ENCODE results near the gene TYRP1. TPM values are rescaled to one million over a fixed set of nuclear protein-coding genes. Genes with fewer than 3 reads are reported as not detected.

The TYRP1 gene
- total and polyA plus RNA-seq, 11 donors, result 12.7 to 122 (median 71.3) TPM

GRCh38 chr9:12703996-12704395 lies 10.8 kb downstream of the TYRP1 start:
- no peaks in the 10 kb centered on the region for H3K9me3 ChIP-seq
- TF ChIP-seq CTCF (IDR thresholded peaks at IDR 0.05), result no peak
- TF ChIP-seq POLR2A (IDR thresholded peaks at IDR 0.05), result no peak
- H3K4me3 ChIP-seq, result no peak overlapping the region
- no peak overlapping the region for H3K27ac ChIP-seq
- ATAC-seq (no peak), DNase-seq (no peak)
- H3K4me1 ChIP-seq, result peaks cover 0 to 9% (median 0%) of the 10 kb centered on the region in 12 donors
- peaks cover 0 to 43% (median 6%) of the 10 kb centered on the region in 9 donors for H3K36me3 ChIP-seq
- 7 to 25% (median 18%) methylated on average over 1 of the region's 1 CpG for WGBS, 4 donors
- H3K27me3 ChIP-seq, result no peaks in the 10 kb centered on the region
- intact Hi-C loops (cut with DNase I), result no loop called here

GRCh38 chr9:12705738-12706391 lies 12.7 kb downstream of the TYRP1 start:
- Histone ChIP-seq H3K4me1 (peaks cover 0 to 9% (median 0%) of the 10 kb centered on the region in 12 donors), H3K9me3 (no peaks in the 10 kb centered on the region), H3K27ac (no peak overlapping the region), H3K27me3 (no peaks in the 10 kb centered on the region), H3K4me3 (no peak overlapping the region), H3K36me3 (peaks cover 0 to 44% (median 6%) of the 10 kb centered on the region in 9 donors)
- WGBS, 4 donors, result 51 to 74% (median 57%) methylated on average over 1 of the region's 1 CpG
- no peak for TF ChIP-seq CTCF (IDR thresholded peaks at IDR 0.05)
- no peak for TF ChIP-seq POLR2A (IDR thresholded peaks at IDR 0.05)
- no peak for DNase-seq
- intact Hi-C loops (cut with DNase I), result no loop called here
- ATAC-seq, result no peak

- no peak for TF ChIP-seq CTCF (IDR thresholded peaks at IDR 0.05)
- no peak for TF ChIP-seq POLR2A (IDR thresholded peaks at IDR 0.05)
- Histone ChIP-seq H3K9me3 (no peaks in the 10 kb centered on the region), H3K36me3 (peaks cover 0 to 36% (median 0%) of the 10 kb centered on the region in 9 donors), H3K4me1 (peaks cover 0 to 5% (median 0%) of the 10 kb centered on the region in 12 donors), H3K4me3 (no peak overlapping the region), H3K27me3 (no peaks in the 10 kb centered on the region), H3K27ac (no peak overlapping the region)
- WGBS, 4 donors, result 87 to 90% (median 88%) methylated on average over 5 of the region's 5 CpGs
- DNase-seq, result no peak
- intact Hi-C loops (cut with DNase I), result no loop called here
- ATAC-seq, result no peak
Measured at GRCh38 chr9:12708562-12709298, 15.5 kb downstream of the TYRP1 start.

GRCh38 chr9:12712532-12712931 lies 19.3 kb downstream of the TYRP1 start:
- no peaks in the 10 kb centered on the region for H3K9me3 ChIP-seq
- DNase-seq (no peak), ATAC-seq (no peak)
- no peaks in the 10 kb centered on the region for H3K4me1 ChIP-seq
- no peaks in the 10 kb centered on the region for H3K27me3 ChIP-seq
- H3K4me3 ChIP-seq, result no peak overlapping the region
- 81 to 94% (median 88%) methylated on average over 2 of the region's 2 CpGs for WGBS, 4 donors
- H3K36me3 ChIP-seq, result peaks cover 0 to 13% (median 0%) of the 10 kb centered on the region in 9 donors
- intact Hi-C loops (cut with DNase I), result no loop called here
- TF ChIP-seq CTCF (IDR thresholded peaks at IDR 0.05) (no peak), POLR2A (IDR thresholded peaks at IDR 0.05) (no peak)
- no peak overlapping the region for H3K27ac ChIP-seq
